ENCODE results near the gene NSRP1.
A peak's percentile ranks its signal among the peaks of the same experiment; 100 is the strongest.
"Not testable (repeated sequence)": the region's sequence is repeated elsewhere in the genome, so short reads cannot be mapped to it uniquely, and the experiment has no call there.

NSRP1 gene

GRCh38 chr17:30116661-30117551, at the start of gene NSRP1:
Gene NSRP1 (plus strand): TSS chr17:30116816. CDS start chr17:30116844, 28 bp downstream.
- DNase-seq (ENCODE audit: low spot score): peak; percentile 94

- DNase-seq (ENCODE audit: low spot score): no peak
Observed at GRCh38 chr17:30068465-30068864, 48.2 kb upstream of the NSRP1 start.

- DNase-seq (ENCODE audit: low spot score): no peak
Observed at GRCh38 chr17:30074254-30074653, 42.4 kb upstream of the NSRP1 start.

GRCh38 chr17:30074730-30075129, 41.9 kb upstream of the NSRP1 start:
- DNase-seq (ENCODE audit: low spot score): no peak

GRCh38 chr17:30082773-30083172, 33.8 kb upstream of the NSRP1 start:
- DNase-seq (ENCODE audit: low spot score): no peak

- no peak for DNase-seq (ENCODE audit: low spot score)
Observed at GRCh38 chr17:30084788-30085187, 31.8 kb upstream of the NSRP1 start.

GRCh38 chr17:30086896-30087295, 29.7 kb upstream of the NSRP1 start:
- DNase-seq (ENCODE audit: low spot score): no peak

- DNase-seq (ENCODE audit: low spot score): not testable (repeated sequence)
Observed at GRCh38 chr17:30087431-30087830, 29.2 kb upstream of the NSRP1 start.

- no peak for DNase-seq (ENCODE audit: low spot score)
Observed at GRCh38 chr17:30091121-30091670, 25.4 kb upstream of the NSRP1 start.

- DNase-seq (ENCODE audit: low spot score): peak; percentile 67
Observed at GRCh38 chr17:30091771-30092170, 24.8 kb upstream of the NSRP1 start.

- DNase-seq (ENCODE audit: low spot score): no peak
Observed at GRCh38 chr17:30092886-30093285, 23.7 kb upstream of the NSRP1 start.

GRCh38 chr17:30093463-30094147, 23.0 kb upstream of the NSRP1 start:
- DNase-seq (ENCODE audit: low spot score): peak; percentile 84

- peak; percentile 76 for DNase-seq (ENCODE audit: low spot score)
Observed at GRCh38 chr17:30095507-30096244, 20.9 kb upstream of the NSRP1 start.

GRCh38 chr17:30101686-30102390, 14.8 kb upstream of the NSRP1 start:
- no peak for DNase-seq (ENCODE audit: low spot score)

- DNase-seq (ENCODE audit: low spot score): no peak
Observed at GRCh38 chr17:30103921-30104320, 12.7 kb upstream of the NSRP1 start.

GRCh38 chr17:30104575-30105339, 11.9 kb upstream of the NSRP1 start:
- DNase-seq (ENCODE audit: low spot score): peak; percentile 87

- DNase-seq (ENCODE audit: low spot score): no peak
Observed at GRCh38 chr17:30112794-30113193, 3.8 kb upstream of the NSRP1 start.

- DNase-seq (ENCODE audit: low spot score): no peak
Observed at GRCh38 chr17:30113213-30113612, 3.4 kb upstream of the NSRP1 start.

- DNase-seq (ENCODE audit: low spot score): no peak
Observed at GRCh38 chr17:30116345-30116660, 313 bp upstream of the NSRP1 start.

- no peak for DNase-seq (ENCODE audit: low spot score)
Observed at GRCh38 chr17:30117675-30118081, 1.1 kb downstream of the NSRP1 start.

- not testable (repeated sequence) for DNase-seq (ENCODE audit: low spot score)
Observed at GRCh38 chr17:30118635-30119034, 2.0 kb downstream of the NSRP1 start.
